Activated naive CD4-positive, alpha-beta T cell treated with anti-CD3 and anti-CD28 coated beads for 36 hours (primary cell): ENCODE results near the gene VPS41. TPM values are rescaled to one million over a fixed set of nuclear protein-coding genes. Genes with fewer than 3 reads are reported as not detected.
"Not testable (repeated sequence)": the region's sequence is repeated elsewhere in the genome, so short reads cannot be mapped to it uniquely, and the experiment has no call there.

ENCODE experiments used
- CTCF ChIA-PET: fragments of 350-600 bp; sonication (Branson Sonifier 250); formaldehyde crosslinking; loops from one replicate; lab custom pipeline; 2021; ENCODE audit warnings: antibody characterized with exemption; lab: Charles Lee
- DNase-seq: peaks from one replicate; pipeline ENCODE4 v3.0.0-alpha.2; 2020
- H3K27ac Mint-ChIP-seq: one replicate; pipeline ENCODE4 v1.8.0; 2021; ENCODE audit warnings: mild to moderate bottlenecking, mixed read lengths
- H3K27me3 Mint-ChIP-seq: one replicate; pipeline ENCODE4 v1.8.0; 2021; ENCODE audit warnings: low read depth, mixed read lengths
- H3K36me3 Mint-ChIP-seq: one replicate; pipeline ENCODE4 v1.8.0; 2021; ENCODE audit warnings: low read depth, mixed read lengths
- H3K4me1 Mint-ChIP-seq: one replicate; pipeline ENCODE4 v1.8.0; 2021; ENCODE audit warnings: low read depth, mixed read lengths
- H3K4me3 Mint-ChIP-seq: one replicate; pipeline ENCODE4 v1.8.0; 2021; ENCODE audit warnings: mild to moderate bottlenecking, moderate library complexity, mixed read lengths
- H3K9me3 Mint-ChIP-seq: one replicate; pipeline ENCODE4 v1.8.0; 2021; ENCODE audit warnings: mixed read lengths
- intact Hi-C: fragments of 100-400 bp; cut with micrococcal nuclease; formaldehyde crosslinking; loops from one replicate; pipeline ENCODE4 v1.15.1; 2023
- total RNA-seq, 2 experiments: library from RNA; stranded (reverse); gene quantifications; one replicate each; pipeline ENCODE4 v1.2.3, GENCODE V29; 2021

Gene VPS41
- total RNA-seq, 2 experiments from 2014 or later: 51.1 to 57.8 TPM

- peaks cover 6% of the 10 kb centered on the region for H3K36me3 Mint-ChIP-seq
- no peak overlapping the region for H3K4me3 Mint-ChIP-seq
- no peak for DNase-seq
- CTCF ChIA-PET: no interaction called here
- H3K27ac Mint-ChIP-seq: no peak overlapping the region
- H3K4me1 Mint-ChIP-seq: peaks cover 7% of the 10 kb centered on the region
- H3K9me3 Mint-ChIP-seq: no peaks in the 10 kb centered on the region
- H3K27me3 Mint-ChIP-seq: no peaks in the 10 kb centered on the region
- intact Hi-C loops: no loop called here
Measured at GRCh38 chr7:38873433-38873832, 35.6 kb downstream of the VPS41 start.

GRCh38 chr7:38872202-38872601 is 36.8 kb downstream of the VPS41 start:
- CTCF ChIA-PET: no interaction called here
- Mint-ChIP-seq H3K9me3 (no peaks in the 10 kb centered on the region), H3K4me1 (peaks cover 3% of the 10 kb centered on the region), H3K4me3 (no peak overlapping the region), H3K36me3 (peaks cover 6% of the 10 kb centered on the region), H3K27ac (no peak overlapping the region), H3K27me3 (no peaks in the 10 kb centered on the region)
- intact Hi-C loops: no loop called here
- DNase-seq: no peak

GRCh38 chr7:38870147-38870546 is 38.8 kb downstream of the VPS41 start:
- Mint-ChIP-seq H3K27ac (no peak overlapping the region), H3K4me3 (no peak overlapping the region), H3K36me3 (peaks cover 6% of the 10 kb centered on the region), H3K27me3 (no peaks in the 10 kb centered on the region), H3K9me3 (no peaks in the 10 kb centered on the region), H3K4me1 (no peaks in the 10 kb centered on the region)
- intact Hi-C loops: no loop called here
- CTCF ChIA-PET: interaction anchor here (0.6 to 1.1 kb wide), 3 partner anchors 14 to 52 kb away, joined by 3 read pairs; no protein-coding TSS in a partner anchor
- DNase-seq: no peak

GRCh38 chr7:38863601-38864291 is 45.2 kb downstream of the VPS41 start:
- H3K27ac Mint-ChIP-seq: no peak overlapping the region
- CTCF ChIA-PET: no interaction called here
- no peak overlapping the region for H3K4me3 Mint-ChIP-seq
- DNase-seq: no peak
- H3K36me3 Mint-ChIP-seq: peaks cover 15% of the 10 kb centered on the region
- intact Hi-C loops: no loop called here
- H3K4me1 Mint-ChIP-seq: peaks cover 3% of the 10 kb centered on the region
- no peaks in the 10 kb centered on the region for H3K9me3 Mint-ChIP-seq
- H3K27me3 Mint-ChIP-seq: no peaks in the 10 kb centered on the region

GRCh38 chr7:38862666-38863065 is 46.3 kb downstream of the VPS41 start:
- intact Hi-C loops: no loop called here
- H3K9me3 Mint-ChIP-seq: no peaks in the 10 kb centered on the region
- H3K27me3 Mint-ChIP-seq: no peaks in the 10 kb centered on the region
- H3K27ac Mint-ChIP-seq: no peak overlapping the region
- H3K4me3 Mint-ChIP-seq: no peak overlapping the region
- CTCF ChIA-PET: no interaction called here
- no peak for DNase-seq
- peaks cover 3% of the 10 kb centered on the region for H3K4me1 Mint-ChIP-seq
- peaks cover 19% of the 10 kb centered on the region for H3K36me3 Mint-ChIP-seq

- Mint-ChIP-seq H3K4me3 (no peak overlapping the region), H3K27ac (no peak overlapping the region), H3K36me3 (peaks cover 34% of the 10 kb centered on the region), H3K9me3 (no peaks in the 10 kb centered on the region), H3K4me1 (peaks cover 6% of the 10 kb centered on the region), H3K27me3 (no peaks in the 10 kb centered on the region)
- intact Hi-C loops: no loop called here
- no peak for DNase-seq
- CTCF ChIA-PET: interaction anchor here (1.0 kb wide), 1 partner anchor 20 kb away, joined by 3 read pairs; no protein-coding TSS in a partner anchor
Measured at GRCh38 chr7:38858259-38858884, 50.6 kb downstream of the VPS41 start.

GRCh38 chr7:38855867-38856266 is 53.1 kb downstream of the VPS41 start:
- Mint-ChIP-seq H3K27ac (no peak overlapping the region), H3K27me3 (no peaks in the 10 kb centered on the region), H3K9me3 (no peaks in the 10 kb centered on the region), H3K4me1 (peaks cover 6% of the 10 kb centered on the region), H3K36me3 (peaks cover 26% of the 10 kb centered on the region), H3K4me3 (no peak overlapping the region)
- intact Hi-C loops: no loop called here
- CTCF ChIA-PET: interaction anchor here (0.6 kb wide), 1 partner anchor 46 kb away, joined by 5 read pairs; no protein-coding TSS in a partner anchor
- DNase-seq: no peak

GRCh38 chr7:38855386-38855785 is 53.6 kb downstream of the VPS41 start:
- Mint-ChIP-seq H3K4me3 (no peak overlapping the region), H3K4me1 (peaks cover 6% of the 10 kb centered on the region), H3K9me3 (no peaks in the 10 kb centered on the region), H3K36me3 (peaks cover 25% of the 10 kb centered on the region), H3K27ac (no peak overlapping the region), H3K27me3 (no peaks in the 10 kb centered on the region)
- CTCF ChIA-PET: no interaction called here
- DNase-seq: no peak
- intact Hi-C loops: no loop called here

GRCh38 chr7:38854947-38855346 is 54.0 kb downstream of the VPS41 start:
- peaks cover 24% of the 10 kb centered on the region for H3K36me3 Mint-ChIP-seq
- H3K27me3 Mint-ChIP-seq, H3K4me1 Mint-ChIP-seq, intact Hi-C loops, DNase-seq, H3K27ac Mint-ChIP-seq, H3K9me3 Mint-ChIP-seq, CTCF ChIA-PET, H3K4me3 Mint-ChIP-seq: not testable (repeated sequence)

GRCh38 chr7:38851321-38851720 is 57.7 kb downstream of the VPS41 start:
- CTCF ChIA-PET: no interaction called here
- intact Hi-C loops: no loop called here

GRCh38 chr7:38846280-38846679 is 62.7 kb downstream of the VPS41 start:
- Mint-ChIP-seq H3K4me3 (no peak overlapping the region), H3K27ac (no peak overlapping the region), H3K4me1 (peaks cover 3% of the 10 kb centered on the region), H3K9me3 (no peaks in the 10 kb centered on the region), H3K36me3 (peaks cover 4% of the 10 kb centered on the region), H3K27me3 (no peaks in the 10 kb centered on the region)
- intact Hi-C loops: no loop called here
- CTCF ChIA-PET: no interaction called here
- DNase-seq: no peak

More at GRCh38 chr7:38851321-38851720, 57.7 kb downstream of the VPS41 start:
- Mint-ChIP-seq H3K4me3 (no peak overlapping the region), H3K9me3 (no peaks in the 10 kb centered on the region), H3K27ac (no peak overlapping the region), H3K27me3 (no peaks in the 10 kb centered on the region), H3K4me1 (peaks cover under 1% of the 10 kb centered on the region), H3K36me3 (peaks cover 18% of the 10 kb centered on the region)
- DNase-seq: no peak

- H3K36me3 Mint-ChIP-seq: peaks cover 4% of the 10 kb centered on the region
Measured at GRCh38 chr7:38844952-38845563, 63.9 kb downstream of the VPS41 start.

More at GRCh38 chr7:38844952-38845563, 63.9 kb downstream of the VPS41 start:
- Mint-ChIP-seq H3K4me3 (no peak overlapping the region), H3K9me3 (no peaks in the 10 kb centered on the region), H3K27me3 (no peaks in the 10 kb centered on the region), H3K27ac (no peak overlapping the region), H3K4me1 (peaks cover 3% of the 10 kb centered on the region)
- intact Hi-C loops: no loop called here
- DNase-seq: no peak
- CTCF ChIA-PET: no interaction called here
